Stimulated activated CD4-positive, alpha-beta T cell treated with anti-CD3 and anti-CD28 coated beads, Interleukin-4, amount 100 ng/mL, for 1 hour (primary cell): ENCODE data around the gene SLC37A1.

Experiments
- DNase-seq: peaks from one replicate; pipeline ENCODE4 v3.0.0-alpha.2; 2020

The SLC37A1 gene

GRCh38 chr21:42530167-42530518, 16.5 kb downstream of the SLC37A1 start:
- DNase-seq: no peak

- DNase-seq: no peak
Measured at GRCh38 chr21:42531771-42532170, 18.1 kb downstream of the SLC37A1 start.

- no peak for DNase-seq
Measured at GRCh38 chr21:42532466-42533181, 19.0 kb downstream of the SLC37A1 start.

- no peak for DNase-seq
Measured at GRCh38 chr21:42533306-42533962, 19.8 kb downstream of the SLC37A1 start.

GRCh38 chr21:42533963-42534355, 20.3 kb downstream of the SLC37A1 start:
- DNase-seq: no peak

- DNase-seq: no peak
Measured at GRCh38 chr21:42534421-42535378, 21.0 kb downstream of the SLC37A1 start.

- no peak for DNase-seq
Measured at GRCh38 chr21:42535602-42536171, 22.0 kb downstream of the SLC37A1 start.

- no peak for DNase-seq
Measured at GRCh38 chr21:42536601-42537000, 22.9 kb downstream of the SLC37A1 start.

- no peak for DNase-seq
Measured at GRCh38 chr21:42537106-42537742, 23.6 kb downstream of the SLC37A1 start.

- no peak for DNase-seq
Measured at GRCh38 chr21:42538479-42539275, 25.0 kb downstream of the SLC37A1 start.

GRCh38 chr21:42539342-42539741, 25.7 kb downstream of the SLC37A1 start:
- DNase-seq: no peak

GRCh38 chr21:42539931-42540343, 26.3 kb downstream of the SLC37A1 start:
- DNase-seq: no peak

- DNase-seq: no peak
Measured at GRCh38 chr21:42540396-42540795, 26.7 kb downstream of the SLC37A1 start.

GRCh38 chr21:42541174-42541573, 27.5 kb downstream of the SLC37A1 start:
- DNase-seq: no peak

- no peak for DNase-seq
Measured at GRCh38 chr21:42541618-42542017, 28.0 kb downstream of the SLC37A1 start.

- DNase-seq: no peak
Measured at GRCh38 chr21:42542196-42542595, 28.5 kb downstream of the SLC37A1 start.

- no peak for DNase-seq
Measured at GRCh38 chr21:42542596-42542995, 28.9 kb downstream of the SLC37A1 start.

- DNase-seq: no peak
Measured at GRCh38 chr21:42543106-42543847, 29.6 kb downstream of the SLC37A1 start.

- DNase-seq: no peak
Measured at GRCh38 chr21:42544544-42544943, 30.9 kb downstream of the SLC37A1 start.

GRCh38 chr21:42545317-42545716, 31.7 kb downstream of the SLC37A1 start:
- DNase-seq: no peak

GRCh38 chr21:42545745-42546144, 32.1 kb downstream of the SLC37A1 start:
- DNase-seq: no peak
